ENCODE results near the gene CLDN17. TPM values are rescaled to one million over a fixed set of nuclear protein-coding genes. Genes with fewer than 3 reads are reported as not detected.

The CLDN17 gene
- total RNA-seq, 1 donor from 2014 or later = 2.2 TPM

GRCh38 chr21:30153697-30154340, 12.8 kb downstream of the CLDN17 start:
- no peak overlapping the region for H3K27ac ChIP-seq

GRCh38 chr21:30152792-30153191, 13.8 kb downstream of the CLDN17 start:
- H3K9me3 ChIP-seq = no peaks in the 10 kb centered on the region

More at GRCh38 chr21:30153697-30154340, 12.8 kb downstream of the CLDN17 start:
- no peaks in the 10 kb centered on the region for H3K9me3 ChIP-seq
- no peaks in the 10 kb centered on the region for H3K27me3 ChIP-seq
- H3K4me1 ChIP-seq = no peaks in the 10 kb centered on the region
- no peak overlapping the region for H3K4me3 ChIP-seq
- H3K36me3 ChIP-seq = no peaks in the 10 kb centered on the region
- TF ChIP-seq POLR2A (IDR thresholded peaks at IDR 0.05) = no peak
- TF ChIP-seq POLR2AphosphoS5 (IDR thresholded peaks at IDR 0.05; ENCODE audit: insufficient read depth in 1 of 2, low read depth in 1 of 2) = no peak
- no peak for TF ChIP-seq CTCF (IDR thresholded peaks at IDR 0.05)
- DNase-seq (ENCODE audit: extremely low spot score in 2 of 2) = no peak
- intact Hi-C loops (cut with DNase I) = no loop called here

GRCh38 chr21:30148906-30149305, 17.7 kb downstream of the CLDN17 start:
- Histone ChIP-seq H3K4me3 (no peak overlapping the region), H3K27me3 (no peaks in the 10 kb centered on the region), H3K27ac (no peak overlapping the region), H3K9me3 (no peaks in the 10 kb centered on the region), H3K36me3 (no peaks in the 10 kb centered on the region), H3K4me1 (no peaks in the 10 kb centered on the region)
- no peak for DNase-seq (ENCODE audit: extremely low spot score in 2 of 2)
- TF ChIP-seq POLR2AphosphoS5 (IDR thresholded peaks at IDR 0.05; ENCODE audit: insufficient read depth in 1 of 2, low read depth in 1 of 2) = no peak
- TF ChIP-seq CTCF (IDR thresholded peaks at IDR 0.05) = no peak
- TF ChIP-seq POLR2A (IDR thresholded peaks at IDR 0.05) = no peak
- intact Hi-C loops (cut with DNase I) = no loop called here

More at GRCh38 chr21:30152792-30153191, 13.8 kb downstream of the CLDN17 start:
- Histone ChIP-seq H3K36me3 (no peaks in the 10 kb centered on the region), H3K4me1 (no peaks in the 10 kb centered on the region), H3K4me3 (no peak overlapping the region), H3K27ac (no peak overlapping the region), H3K27me3 (no peaks in the 10 kb centered on the region)
- TF ChIP-seq CTCF (IDR thresholded peaks at IDR 0.05) (no peak), POLR2AphosphoS5 (IDR thresholded peaks at IDR 0.05; ENCODE audit: insufficient read depth in 1 of 2, low read depth in 1 of 2) (no peak), POLR2A (IDR thresholded peaks at IDR 0.05) (no peak)
- intact Hi-C loops (cut with DNase I) = no loop called here
- no peak for DNase-seq (ENCODE audit: extremely low spot score in 2 of 2)

- no peaks in the 10 kb centered on the region for H3K9me3 ChIP-seq
- H3K27me3 ChIP-seq = no peaks in the 10 kb centered on the region
- H3K4me3 ChIP-seq = no peak overlapping the region
- H3K4me1 ChIP-seq = no peaks in the 10 kb centered on the region
- DNase-seq (ENCODE audit: extremely low spot score in 2 of 2) = no peak
- intact Hi-C loops (cut with DNase I) = no loop called here
- no peaks in the 10 kb centered on the region for H3K36me3 ChIP-seq
- TF ChIP-seq POLR2AphosphoS5 (IDR thresholded peaks at IDR 0.05; ENCODE audit: insufficient read depth in 1 of 2, low read depth in 1 of 2) (peak in 1 of 2 donors; percentile 72), CTCF (IDR thresholded peaks at IDR 0.05) (no peak), POLR2A (IDR thresholded peaks at IDR 0.05) (no peak)
- peak overlapping the region; percentile 10 for H3K27ac ChIP-seq
Observed at GRCh38 chr21:30146558-30147282, 19.9 kb downstream of the CLDN17 start.

- TF ChIP-seq POLR2AphosphoS5 (IDR thresholded peaks at IDR 0.05; ENCODE audit: insufficient read depth in 1 of 2, low read depth in 1 of 2) (no peak), POLR2A (IDR thresholded peaks at IDR 0.05) (no peak)
- no peak for DNase-seq (ENCODE audit: extremely low spot score in 2 of 2)
- Histone ChIP-seq H3K27me3 (no peaks in the 10 kb centered on the region), H3K4me1 (no peaks in the 10 kb centered on the region), H3K27ac (no peak overlapping the region), H3K36me3 (no peaks in the 10 kb centered on the region), H3K4me3 (no peak overlapping the region), H3K9me3 (no peaks in the 10 kb centered on the region)
- intact Hi-C loops (cut with DNase I) = no loop called here
Observed at GRCh38 chr21:30138483-30138882, 28.1 kb downstream of the CLDN17 start.

Measured in vagina (tissue), 2 donors.